ENCODE results near the gene AIP. TPM values are rescaled to one million over a fixed set of nuclear protein-coding genes. Genes with fewer than 3 reads are reported as not detected.

AIP gene
- total RNA-seq, 2 experiments from 2014 or later, result 115 to 117 TPM

GRCh38 chr11:67522338-67522737 is 39.5 kb downstream of the AIP start:
- ATAC-seq (ENCODE audit: poor library complexity), result no peak
- POLR2A ChIA-PET, result no interaction called here
- Mint-ChIP-seq H3K27ac (no peak overlapping the region), H3K27me3 (peaks cover under 1% of the 10 kb centered on the region), H3K4me1 (ENCODE audit: low read depth) (no peaks in the 10 kb centered on the region), H3K9me3 (no peaks in the 10 kb centered on the region), H3K4me3 (no peak overlapping the region), H3K36me3 (ENCODE audit: low read depth) (no peaks in the 10 kb centered on the region)
- no peak overlapping the region for H3K4me3 ChIP-seq (ENCODE audit: low read length)
- H3K9me3 ChIP-seq (ENCODE audit: control insufficient read depth in 1 of 2, insufficient read depth in 1 of 2, low read length in 2 of 2), result no peaks in the 10 kb centered on the region
- no peaks in the 10 kb centered on the region for H3K27me3 ChIP-seq (ENCODE audit: control insufficient read depth in 1 of 2, insufficient read depth in 2 of 2, low read length in 2 of 2)
- TF ChIP-seq, protein P1, sequence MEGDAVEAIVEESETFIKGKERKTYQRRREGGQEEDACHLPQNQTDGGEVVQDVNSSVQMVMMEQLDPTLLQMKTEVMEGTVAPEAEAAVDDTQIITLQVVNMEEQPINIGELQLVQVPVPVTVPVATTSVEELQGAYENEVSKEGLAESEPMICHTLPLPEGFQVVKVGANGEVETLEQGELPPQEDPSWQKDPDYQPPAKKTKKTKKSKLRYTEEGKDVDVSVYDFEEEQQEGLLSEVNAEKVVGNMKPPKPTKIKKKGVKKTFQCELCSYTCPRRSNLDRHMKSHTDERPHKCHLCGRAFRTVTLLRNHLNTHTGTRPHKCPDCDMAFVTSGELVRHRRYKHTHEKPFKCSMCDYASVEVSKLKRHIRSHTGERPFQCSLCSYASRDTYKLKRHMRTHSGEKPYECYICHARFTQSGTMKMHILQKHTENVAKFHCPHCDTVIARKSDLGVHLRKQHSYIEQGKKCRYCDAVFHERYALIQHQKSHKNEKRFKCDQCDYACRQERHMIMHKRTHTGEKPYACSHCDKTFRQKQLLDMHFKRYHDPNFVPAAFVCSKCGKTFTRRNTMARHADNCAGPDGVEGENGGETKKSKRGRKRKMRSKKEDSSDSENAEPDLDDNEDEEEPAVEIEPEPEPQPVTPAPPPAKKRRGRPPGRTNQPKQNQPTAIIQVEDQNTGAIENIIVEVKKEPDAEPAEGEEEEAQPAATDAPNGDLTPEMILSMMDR (IDR thresholded peaks at IDR 0.05), result no peak
- H3K36me3 ChIP-seq (ENCODE audit: insufficient read depth, low read length), result no peaks in the 10 kb centered on the region
- H3K27ac ChIP-seq (ENCODE audit: low read depth in 1 of 2, low read length in 2 of 2), result no peak overlapping the region
- no peak for DNase-seq
- no peaks in the 10 kb centered on the region for H3K4me1 ChIP-seq (ENCODE audit: insufficient read depth, low read length)
- CTCF ChIA-PET, result no interaction called here
- intact Hi-C loops (cut with DNase I, micrococcal nuclease), result no loop called here

GRCh38 chr11:67522844-67523555 is 40.2 kb downstream of the AIP start, which contains the start of gene CABP2:
Gene CABP2, minus strand, starts transcription at chr11:67523446. Its CDS starts 120 bp downstream, at chr11:67523326.
- no peak for DNase-seq
- Mint-ChIP-seq H3K27me3 (peaks cover 4% of the 10 kb centered on the region), H3K4me1 (ENCODE audit: low read depth) (no peaks in the 10 kb centered on the region), H3K4me3 (no peak within 1 kb of the TSS), H3K36me3 (ENCODE audit: low read depth) (no peaks in the 10 kb centered on the region), H3K9me3 (no peaks in the 10 kb centered on the region), H3K27ac (no peak within 1 kb of the TSS)
- intact Hi-C loops (cut with DNase I, micrococcal nuclease), result no loop called here
- H3K27ac ChIP-seq (ENCODE audit: low read depth in 1 of 2, low read length in 2 of 2), result no peak within 1 kb of the TSS
- ChIA-PET CTCF (no interaction called here), POLR2A (no interaction called here)
- H3K9me3 ChIP-seq (ENCODE audit: control insufficient read depth in 1 of 2, insufficient read depth in 1 of 2, low read length in 2 of 2), result no peaks in the 10 kb centered on the region
- no peak within 1 kb of the TSS for H3K4me3 ChIP-seq (ENCODE audit: low read length)
- no peaks in the 10 kb centered on the region for H3K36me3 ChIP-seq (ENCODE audit: insufficient read depth, low read length)
- no peaks in the 10 kb centered on the region for H3K27me3 ChIP-seq (ENCODE audit: control insufficient read depth in 1 of 2, insufficient read depth in 2 of 2, low read length in 2 of 2)
- no peak for ATAC-seq (ENCODE audit: poor library complexity)
- TF ChIP-seq, protein P1 (IDR thresholded peaks at IDR 0.05), result no peak
- no peaks in the 10 kb centered on the region for H3K4me1 ChIP-seq (ENCODE audit: insufficient read depth, low read length)

GRCh38 chr11:67523556-67524479 is 41.0 kb downstream of the AIP start:
- no peaks in the 10 kb centered on the region for H3K4me1 ChIP-seq (ENCODE audit: insufficient read depth, low read length)
- ATAC-seq (ENCODE audit: poor library complexity) (no peak), DNase-seq (no peak)
- no peak overlapping the region for H3K27ac ChIP-seq (ENCODE audit: low read depth in 1 of 2, low read length in 2 of 2)
- intact Hi-C loops (cut with DNase I, micrococcal nuclease), result no loop called here
- H3K9me3 ChIP-seq (ENCODE audit: control insufficient read depth in 1 of 2, insufficient read depth in 1 of 2, low read length in 2 of 2), result no peaks in the 10 kb centered on the region
- H3K36me3 ChIP-seq (ENCODE audit: insufficient read depth, low read length), result no peaks in the 10 kb centered on the region
- H3K4me3 ChIP-seq (ENCODE audit: low read length), result no peak overlapping the region
- Mint-ChIP-seq H3K4me1 (ENCODE audit: low read depth) (no peaks in the 10 kb centered on the region), H3K36me3 (ENCODE audit: low read depth) (no peaks in the 10 kb centered on the region), H3K4me3 (no peak overlapping the region), H3K9me3 (no peaks in the 10 kb centered on the region), H3K27me3 (peaks cover 4% of the 10 kb centered on the region), H3K27ac (no peak overlapping the region)
- CTCF ChIA-PET, result no interaction called here
- POLR2A ChIA-PET, result no interaction called here
- H3K27me3 ChIP-seq (ENCODE audit: control insufficient read depth in 1 of 2, insufficient read depth in 2 of 2, low read length in 2 of 2), result no peaks in the 10 kb centered on the region
- TF ChIP-seq, protein P1 (IDR thresholded peaks at IDR 0.05), result no peak
